ENCODE measurements around the gene SLC25A30. TPM values are rescaled to one million over a fixed set of nuclear protein-coding genes. Genes with fewer than 3 reads are reported as not detected.
A peak's percentile ranks its signal among the peaks of the same experiment; 100 is the strongest.

SLC25A30 gene
- total and polyA plus RNA-seq, 7 experiments from 2014 or later, result 1.7 to 29.4 (median 19.3) TPM

GRCh38 chr13:45411221-45411620 is 7.0 kb downstream of the SLC25A30 start:
- Mint-ChIP-seq H3K9me3 (no peaks in the 10 kb centered on the region), H3K27ac (peak overlapping the region in 3 of 9 donors; percentile 12 to 83 (median 46)), H3K27me3 (no peaks in the 10 kb centered on the region), H3K4me1 (peaks cover 17 to 46% (median 36%) of the 10 kb centered on the region in 7 donors), H3K36me3 (peaks cover 15 to 34% (median 27%) of the 10 kb centered on the region in 5 donors), H3K4me3 (no peak overlapping the region)
- Histone ChIP-seq H3K27ac (ENCODE audit: low read depth, low read length) (no peak overlapping the region), H3K27me3 (ENCODE audit: control insufficient read depth in 2 of 2, insufficient read depth in 2 of 2, low read length in 2 of 2) (no peaks in the 10 kb centered on the region), H3K9me3 (ENCODE audit: control insufficient read depth in 2 of 3, low read length in 3 of 3) (no peaks in the 10 kb centered on the region), H3K36me3 (ENCODE audit: control insufficient read depth in 2 of 3, insufficient read depth in 3 of 3, low read length in 3 of 3) (peaks cover 6 to 50% (median 11%) of the 10 kb centered on the region in 3 experiments), H3K4me1 (ENCODE audit: control insufficient read depth in 2 of 2, insufficient read depth in 2 of 2, low read length in 2 of 2) (peaks cover 0 to 14% of the 10 kb centered on the region in 2 donors), H3K4me3 (ENCODE audit: low read length) (no peak overlapping the region)
- DNase-seq (no peak), ATAC-seq (no peak)
- CTCF ChIA-PET, result no interaction called here
- intact Hi-C loops (cut with micrococcal nuclease), result no loop called here
- POLR2A ChIA-PET, result no interaction called here

GRCh38 chr13:45410466-45410865 is 7.7 kb downstream of the SLC25A30 start:
- Mint-ChIP-seq H3K36me3 (peaks cover 15 to 37% (median 31%) of the 10 kb centered on the region in 5 donors), H3K27ac (no peak overlapping the region), H3K4me1 (peaks cover 17 to 46% (median 36%) of the 10 kb centered on the region in 7 donors), H3K4me3 (no peak overlapping the region), H3K27me3 (no peaks in the 10 kb centered on the region), H3K9me3 (no peaks in the 10 kb centered on the region)
- DNase-seq (no peak), ATAC-seq (no peak)
- ChIA-PET CTCF (no interaction called here), POLR2A (interaction anchor here (0.6 kb wide), 1 partner anchor 15 kb away, joined by 4 read pairs; no protein-coding TSS in a partner anchor)
- H3K4me3 ChIP-seq (ENCODE audit: low read length), result no peak overlapping the region
- no peaks in the 10 kb centered on the region for H3K9me3 ChIP-seq (ENCODE audit: control insufficient read depth in 2 of 3, low read length in 3 of 3)
- H3K4me1 ChIP-seq (ENCODE audit: control insufficient read depth in 2 of 2, insufficient read depth in 2 of 2, low read length in 2 of 2), result peaks cover 0 to 14% of the 10 kb centered on the region in 2 donors
- H3K27me3 ChIP-seq (ENCODE audit: control insufficient read depth in 2 of 2, insufficient read depth in 2 of 2, low read length in 2 of 2), result no peaks in the 10 kb centered on the region
- H3K36me3 ChIP-seq (ENCODE audit: control insufficient read depth in 2 of 3, insufficient read depth in 3 of 3, low read length in 3 of 3), result peaks cover 6 to 58% (median 15%) of the 10 kb centered on the region in 3 experiments
- no peak overlapping the region for H3K27ac ChIP-seq (ENCODE audit: low read depth, low read length)
- intact Hi-C loops (cut with micrococcal nuclease), result no loop called here

DNA sequence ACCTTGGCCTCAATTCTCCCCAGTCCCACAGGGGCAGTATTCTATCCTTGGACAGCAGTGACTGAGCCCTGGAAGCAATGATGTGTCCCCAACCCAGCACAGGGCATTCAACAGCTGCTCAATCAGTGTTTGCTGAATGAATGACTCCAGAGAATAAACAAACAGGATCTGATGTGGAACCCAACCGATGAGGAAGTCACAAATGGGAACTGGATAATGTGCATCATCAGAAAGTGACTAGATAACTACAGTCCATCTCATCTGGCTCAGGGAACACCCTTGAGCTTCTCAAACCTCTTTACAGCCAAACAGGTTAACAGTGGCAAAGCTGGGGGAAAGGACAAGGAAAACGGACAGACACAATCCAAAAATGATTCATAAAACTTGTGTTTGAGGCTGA is 8.2 kb downstream of the SLC25A30 start:
- POLR2A ChIA-PET, result interaction anchor here (0.6 kb wide), 1 partner anchor 16 kb away, joined by 3 read pairs; no protein-coding TSS in a partner anchor
- peaks cover 17 to 44% (median 33%) of the 10 kb centered on the region in 7 donors for H3K4me1 Mint-ChIP-seq
- intact Hi-C loops (cut with micrococcal nuclease), result no loop called here
- H3K27ac Mint-ChIP-seq, result no peak overlapping the region
- Histone ChIP-seq H3K27me3 (ENCODE audit: control insufficient read depth in 2 of 2, insufficient read depth in 2 of 2, low read length in 2 of 2) (no peaks in the 10 kb centered on the region), H3K4me1 (ENCODE audit: control insufficient read depth in 2 of 2, insufficient read depth in 2 of 2, low read length in 2 of 2) (peaks cover 0 to 9% of the 10 kb centered on the region in 2 donors), H3K36me3 (ENCODE audit: control insufficient read depth in 2 of 3, insufficient read depth in 3 of 3, low read length in 3 of 3) (peaks cover 6 to 62% (median 20%) of the 10 kb centered on the region in 3 experiments), H3K9me3 (ENCODE audit: control insufficient read depth in 2 of 3, low read length in 3 of 3) (no peaks in the 10 kb centered on the region), H3K4me3 (ENCODE audit: low read length) (no peak overlapping the region), H3K27ac (ENCODE audit: low read depth, low read length) (no peak overlapping the region)
- H3K36me3 Mint-ChIP-seq, result peaks cover 15 to 42% (median 31%) of the 10 kb centered on the region in 5 donors
- H3K27me3 Mint-ChIP-seq, result no peaks in the 10 kb centered on the region
- CTCF ChIA-PET, result no interaction called here
- H3K9me3 Mint-ChIP-seq, result no peaks in the 10 kb centered on the region
- ATAC-seq, result peak; percentile 47
- no peak for DNase-seq
- no peak overlapping the region for H3K4me3 Mint-ChIP-seq

DNA sequence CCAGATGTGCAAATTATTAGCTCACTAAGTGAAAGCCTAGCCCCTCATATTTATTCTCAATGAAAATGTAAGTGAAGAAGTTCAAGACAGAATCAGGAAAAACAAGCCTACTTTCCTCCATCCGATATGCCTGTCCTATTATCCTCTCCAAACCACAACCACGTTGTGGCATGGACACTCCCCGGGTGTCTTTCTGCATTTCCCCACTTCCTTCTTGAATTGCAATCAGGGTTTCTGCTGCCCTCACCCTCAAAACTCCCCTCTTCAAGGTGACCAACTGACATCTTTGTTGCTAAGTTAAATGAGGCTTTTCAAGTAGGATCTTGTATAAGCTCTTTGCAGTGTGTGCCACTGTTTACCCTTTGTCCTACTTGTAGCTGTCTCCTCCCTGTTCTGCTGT is 11.8 kb downstream of the SLC25A30 start:
- Histone ChIP-seq H3K27me3 (ENCODE audit: control insufficient read depth in 2 of 2, insufficient read depth in 2 of 2, low read length in 2 of 2) (no peaks in the 10 kb centered on the region), H3K4me1 (ENCODE audit: control insufficient read depth in 2 of 2, insufficient read depth in 2 of 2, low read length in 2 of 2) (no peaks in the 10 kb centered on the region), H3K9me3 (ENCODE audit: control insufficient read depth in 2 of 3, low read length in 3 of 3) (no peaks in the 10 kb centered on the region), H3K36me3 (ENCODE audit: control insufficient read depth in 2 of 3, insufficient read depth in 3 of 3, low read length in 3 of 3) (peaks cover 6 to 90% (median 30%) of the 10 kb centered on the region in 3 experiments), H3K27ac (ENCODE audit: low read depth, low read length) (no peak overlapping the region), H3K4me3 (ENCODE audit: low read length) (no peak overlapping the region)
- POLR2A ChIA-PET, result interaction anchor here (4.2 kb wide), 1 partner anchor 11 kb away, joined by 20 read pairs; the partner anchor contains the start of gene SLC25A30
- Mint-ChIP-seq H3K36me3 (peaks cover 18 to 55% (median 41%) of the 10 kb centered on the region in 5 donors), H3K27ac (peak overlapping the region in 6 of 9 donors; percentile 32 to 77 (median 54)), H3K4me3 (no peak overlapping the region), H3K9me3 (no peaks in the 10 kb centered on the region), H3K4me1 (peaks cover 6 to 21% (median 12%) of the 10 kb centered on the region in 7 donors), H3K27me3 (no peaks in the 10 kb centered on the region)
- CTCF ChIA-PET, result interaction anchor here (2.3 kb wide), 1 partner anchor 11 kb away, joined by 9 read pairs; no protein-coding TSS in a partner anchor
- ATAC-seq (no peak), DNase-seq (no peak)
- intact Hi-C loops (cut with micrococcal nuclease), result no loop called here

- DNase-seq (no peak), ATAC-seq (no peak)
- no peak overlapping the region for H3K27ac ChIP-seq (ENCODE audit: low read depth, low read length)
- H3K27me3 Mint-ChIP-seq, result no peaks in the 10 kb centered on the region
- H3K36me3 Mint-ChIP-seq, result peaks cover 15 to 57% (median 43%) of the 10 kb centered on the region in 5 donors
- ChIA-PET CTCF (no interaction called here), POLR2A (interaction anchor here (0.6 to 1.0 kb wide), 2 partner anchors 14 to 548 kb away, joined by 4 to 7 read pairs; no protein-coding TSS in a partner anchor)
- peak overlapping the region in 3 of 9 donors; percentile 17 to 59 (median 17) for H3K27ac Mint-ChIP-seq
- no peak overlapping the region for H3K4me3 Mint-ChIP-seq
- no peak overlapping the region for H3K4me3 ChIP-seq (ENCODE audit: low read length)
- H3K4me1 ChIP-seq (ENCODE audit: control insufficient read depth in 2 of 2, insufficient read depth in 2 of 2, low read length in 2 of 2), result no peaks in the 10 kb centered on the region
- H3K36me3 ChIP-seq (ENCODE audit: control insufficient read depth in 2 of 3, insufficient read depth in 3 of 3, low read length in 3 of 3), result peaks cover 3 to 84% (median 24%) of the 10 kb centered on the region in 3 experiments
- intact Hi-C loops (cut with micrococcal nuclease), result no loop called here
- H3K9me3 ChIP-seq (ENCODE audit: control insufficient read depth in 2 of 3, low read length in 3 of 3), result no peaks in the 10 kb centered on the region
- H3K9me3 Mint-ChIP-seq, result no peaks in the 10 kb centered on the region
- no peaks in the 10 kb centered on the region for H3K27me3 ChIP-seq (ENCODE audit: control insufficient read depth in 2 of 2, insufficient read depth in 2 of 2, low read length in 2 of 2)
- peaks cover 4 to 36% (median 22%) of the 10 kb centered on the region in 7 donors for H3K4me1 Mint-ChIP-seq
Measured at GRCh38 chr13:45403081-45403480, 15.1 kb downstream of the SLC25A30 start.

DNA sequence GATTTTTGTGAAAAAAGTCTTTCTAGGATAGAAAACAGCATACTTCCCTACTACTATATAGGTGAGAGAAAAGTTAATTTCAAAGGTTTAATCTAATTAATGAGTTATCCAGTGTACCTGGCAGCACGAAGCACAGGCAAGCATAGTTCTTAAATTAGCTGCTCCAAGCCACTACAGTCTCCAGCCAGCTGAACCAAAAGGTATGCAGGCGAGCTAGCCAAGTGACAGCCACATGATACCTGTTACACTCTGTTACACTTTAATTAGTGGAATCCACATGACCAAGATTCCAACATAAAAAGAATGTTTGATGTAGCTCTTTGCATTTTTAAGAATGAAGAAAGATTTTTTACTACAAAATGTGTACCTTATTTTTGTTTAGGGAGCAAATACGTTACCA is 15.5 kb downstream of the SLC25A30 start:
- H3K27me3 ChIP-seq (ENCODE audit: control insufficient read depth in 2 of 2, insufficient read depth in 2 of 2, low read length in 2 of 2), result no peaks in the 10 kb centered on the region
- H3K4me3 Mint-ChIP-seq, result no peak overlapping the region
- peaks cover 2 to 41% (median 26%) of the 10 kb centered on the region in 7 donors for H3K4me1 Mint-ChIP-seq
- H3K9me3 ChIP-seq (ENCODE audit: control insufficient read depth in 2 of 3, low read length in 3 of 3), result no peaks in the 10 kb centered on the region
- no peaks in the 10 kb centered on the region for H3K27me3 Mint-ChIP-seq
- peak overlapping the region in 1 of 9 donors; percentile 34 for H3K27ac Mint-ChIP-seq
- peaks cover 14 to 57% (median 43%) of the 10 kb centered on the region in 5 donors for H3K36me3 Mint-ChIP-seq
- ChIA-PET CTCF (no interaction called here), POLR2A (interaction anchor here (0.6 to 1.0 kb wide), 2 partner anchors 14 to 549 kb away, joined by 4 to 7 read pairs; no protein-coding TSS in a partner anchor)
- no peaks in the 10 kb centered on the region for H3K4me1 ChIP-seq (ENCODE audit: control insufficient read depth in 2 of 2, insufficient read depth in 2 of 2, low read length in 2 of 2)
- no peak for DNase-seq
- no peak overlapping the region for H3K4me3 ChIP-seq (ENCODE audit: low read length)
- peaks cover 0 to 2% (median 0%) of the 10 kb centered on the region in 11 donors for H3K9me3 Mint-ChIP-seq
- intact Hi-C loops (cut with micrococcal nuclease), result no loop called here
- peaks cover 3 to 84% (median 20%) of the 10 kb centered on the region in 3 experiments for H3K36me3 ChIP-seq (ENCODE audit: control insufficient read depth in 2 of 3, insufficient read depth in 3 of 3, low read length in 3 of 3)
- no peak overlapping the region for H3K27ac ChIP-seq (ENCODE audit: low read depth, low read length)
- ATAC-seq, result no peak

Measured in naive thymus-derived CD4-positive, alpha-beta T cell (primary cell).